Activated CD8-positive, alpha-beta memory T cell treated with anti-CD3 and anti-CD28 coated beads, Interleukin-2, amount 50 U/mL, for 4 hours (primary cell): ENCODE data around the gene DAD1.
"Not testable (repeated sequence)": the region's sequence is repeated elsewhere in the genome, so short reads cannot be mapped to it uniquely, and the experiment has no call there.

ENCODE experiments used
- DNase-seq: peaks from one replicate; pipeline ENCODE4 v3.0.0-alpha.2; 2020

DAD1 gene

GRCh38 chr14:22566266-22566665, 22.8 kb downstream of the DAD1 start:
- DNase-seq: not testable (repeated sequence)

GRCh38 chr14:22565391-22565945, 23.6 kb downstream of the DAD1 start:
- DNase-seq: no peak

GRCh38 chr14:22564463-22564862, 24.6 kb downstream of the DAD1 start:
- no peak for DNase-seq

- DNase-seq: no peak
Observed at GRCh38 chr14:22563987-22564386, 25.0 kb downstream of the DAD1 start.

- DNase-seq: peak; percentile 71
Observed at GRCh38 chr14:22561661-22562579, 27.1 kb downstream of the DAD1 start.

- no peak for DNase-seq
Observed at GRCh38 chr14:22561366-22561660, 27.7 kb downstream of the DAD1 start.

GRCh38 chr14:22560662-22561365, 28.2 kb downstream of the DAD1 start:
- DNase-seq: no peak

- DNase-seq: no peak
Observed at GRCh38 chr14:22559041-22559440, 30.0 kb downstream of the DAD1 start.

GRCh38 chr14:22558221-22558913, 30.7 kb downstream of the DAD1 start:
- peak; percentile 74 for DNase-seq

- no peak for DNase-seq
Observed at GRCh38 chr14:22557846-22558220, 31.2 kb downstream of the DAD1 start.

- DNase-seq: peak; percentile 95
Observed at GRCh38 chr14:22556990-22557623, 31.9 kb downstream of the DAD1 start.

- DNase-seq: peak; percentile 97
Observed at GRCh38 chr14:22556021-22556989, 32.7 kb downstream of the DAD1 start.

- DNase-seq: peak; percentile 65
Observed at GRCh38 chr14:22555384-22556011, 33.5 kb downstream of the DAD1 start.

GRCh38 chr14:22554498-22555383, 34.3 kb downstream of the DAD1 start:
- peak; percentile 58 for DNase-seq

- not testable (repeated sequence) for DNase-seq
Observed at GRCh38 chr14:22553861-22554497, 35.0 kb downstream of the DAD1 start.

GRCh38 chr14:22553445-22553844, 35.6 kb downstream of the DAD1 start:
- DNase-seq: no peak

GRCh38 chr14:22552827-22553076, 36.3 kb downstream of the DAD1 start:
- DNase-seq: no peak

- no peak for DNase-seq
Observed at GRCh38 chr14:22552001-22552826, 36.8 kb downstream of the DAD1 start.

GRCh38 chr14:22551605-22551997, 37.4 kb downstream of the DAD1 start:
- no peak for DNase-seq
